ENCODE measurements around the gene TMA16. TPM values are rescaled to one million over a fixed set of nuclear protein-coding genes. Genes with fewer than 3 reads are reported as not detected.

Gene TMA16
- total and polyA plus RNA-seq, 2 of the 13 experiments (the other 11 are each of a cell fraction or from before 2014, with no cell fraction given): 8.1 to 52.5 TPM

GRCh38 chr4:163494360-163495241 lies at the start of gene TMA16 (continued):
- peak; percentile 95 for TF ChIP-seq IRX3 (CRISPR knock-in tag; IDR thresholded peaks at IDR 0.05; ENCODE audit: borderline replicate concordance, low read depth)
- TF ChIP-seq IRF9 (CRISPR knock-in tag; IDR thresholded peaks at IDR 0.05; ENCODE audit: borderline replicate concordance): peak; percentile 88
- TF ChIP-seq GRHL1 (CRISPR knock-in tag; conservative IDR thresholded peaks at IDR 0.05): no peak
- TF ChIP-seq HNRNPLL (IDR thresholded peaks at IDR 0.05; ENCODE audit: low read depth, low read length, poor library complexity, severe bottlenecking): peak; percentile 91
- peak; percentile 92 for TF ChIP-seq ZBTB25 (CRISPR knock-in tag; IDR thresholded peaks at IDR 0.05)
- peak; percentile 94 for TF ChIP-seq ZNF879 (CRISPR knock-in tag; IDR thresholded peaks at IDR 0.05)
- TF ChIP-seq ETS1 (CRISPR knock-in tag; IDR thresholded peaks at IDR 0.05): no peak
- peak; percentile 91 for TF ChIP-seq HINFP (CRISPR knock-in tag; IDR thresholded peaks at IDR 0.05; ENCODE audit: low read depth)
- TF ChIP-seq TP53 (CRISPR knock-in tag; conservative IDR thresholded peaks at IDR 0.05): no peak; the same call in 1 of the 2 replicates
- no peak for TF ChIP-seq SP5 (CRISPR knock-in tag; IDR thresholded peaks at IDR 0.05; ENCODE audit: borderline replicate concordance, low read depth)
- peak; percentile 67 for TF ChIP-seq ZNF629 (CRISPR knock-in tag; conservative IDR thresholded peaks at IDR 0.05)
- peak; percentile 100 for TF ChIP-seq MAX (IDR thresholded peaks at IDR 0.05)
- TF ChIP-seq RNF2 (conservative IDR thresholded peaks at IDR 0.05; ENCODE audit: low read depth): peak; percentile 93
- no peak; the same call in 1 of the 2 replicates for TF ChIP-seq ZNF530 (CRISPR knock-in tag; IDR thresholded peaks at IDR 0.05; ENCODE audit: low read depth)
- TF ChIP-seq GABPA (IDR thresholded peaks at IDR 0.05; ENCODE audit: low read depth, low read length): peak; percentile 87
- peak; percentile 98 for TF ChIP-seq GABPA (CRISPR knock-in tag; IDR thresholded peaks at IDR 0.05; ENCODE audit: low read depth)
- peak; percentile 43 for TF ChIP-seq ZSCAN25 (CRISPR knock-in tag; IDR thresholded peaks at IDR 0.05)
- TF ChIP-seq ZNF367 (CRISPR knock-in tag; IDR thresholded peaks at IDR 0.05; ENCODE audit: borderline replicate concordance): no peak
- TF ChIP-seq ZNF710 (CRISPR knock-in tag; IDR thresholded peaks at IDR 0.05; ENCODE audit: borderline replicate concordance): peak; percentile 32; the same call in 1 of the 2 replicates
- no peak for TF ChIP-seq NCOR1 (IDR thresholded peaks at IDR 0.05; ENCODE audit: borderline replicate concordance, low read length)

Data from HepG2 (cell line).